Glutamatergic neuron (in vitro differentiated cells): ENCODE data around the gene UNC79. TPM values are rescaled to one million over a fixed set of nuclear protein-coding genes. Genes with fewer than 3 reads are reported as not detected.

ENCODE experiments used
- DNase-seq: peaks from one replicate; pipeline ENCODE4 v3.0.0; 2022
- H3K27ac Mint-ChIP-seq: one replicate; pipeline ENCODE4 v1.8.0; 2020; ENCODE audit warnings: mild to moderate bottlenecking, mixed read lengths, inconsistent platforms; ENCODE audit not compliant: unreplicated experiment
- H3K27me3 Mint-ChIP-seq: one replicate; pipeline ENCODE4 v1.8.0; 2020; ENCODE audit warnings: mild to moderate bottlenecking, moderate library complexity, mixed read lengths, inconsistent platforms; ENCODE audit not compliant: unreplicated experiment
- H3K36me3 Mint-ChIP-seq: one replicate; pipeline ENCODE4 v1.8.0; 2020; ENCODE audit warnings: mild to moderate bottlenecking, mixed read lengths, inconsistent platforms; ENCODE audit not compliant: unreplicated experiment
- H3K4me1 Mint-ChIP-seq: one replicate; pipeline ENCODE4 v1.8.0; 2020; ENCODE audit warnings: mild to moderate bottlenecking, low read depth, mixed read lengths, inconsistent platforms; ENCODE audit not compliant: unreplicated experiment
- H3K4me3 Mint-ChIP-seq: one replicate; pipeline ENCODE4 v1.8.0; 2020; ENCODE audit warnings: mild to moderate bottlenecking, mixed read lengths, inconsistent platforms; ENCODE audit not compliant: unreplicated experiment
- H3K9me3 Mint-ChIP-seq: one replicate; pipeline ENCODE4 v1.8.0; 2020; ENCODE audit warnings: mild to moderate bottlenecking, moderate library complexity, mixed read lengths, inconsistent platforms; ENCODE audit not compliant: unreplicated experiment
- total RNA-seq: library from RNA; stranded (reverse); fragmentation: NEBNext Ultra II Directional; extraction: Animal tissue kit (Norgen Biotek cat#: 25700); gene quantifications from one replicate; pipeline ENCODE4 v1.2.1, GENCODE V29; 2021; ENCODE audit not compliant: unreplicated experiment
- TF ChIP-seq, protein P1 (sequence below): fragments of 200-600 bp; sonication (generic); IDR thresholded peaks from one replicate; pipeline ENCODE4 v1.5.0; 2021; ENCODE audit not compliant: partially characterized antibody, unreplicated experiment

UNC79 gene
- total RNA-seq, 1 donor from 2014 or later, result 29.5 TPM

- no peaks in the 10 kb centered on the region for H3K4me1 Mint-ChIP-seq
- DNase-seq, result no peak
- peaks cover 19% of the 10 kb centered on the region for H3K36me3 Mint-ChIP-seq
- no peak overlapping the region for H3K27ac Mint-ChIP-seq
- no peaks in the 10 kb centered on the region for H3K9me3 Mint-ChIP-seq
- TF ChIP-seq, protein P1, sequence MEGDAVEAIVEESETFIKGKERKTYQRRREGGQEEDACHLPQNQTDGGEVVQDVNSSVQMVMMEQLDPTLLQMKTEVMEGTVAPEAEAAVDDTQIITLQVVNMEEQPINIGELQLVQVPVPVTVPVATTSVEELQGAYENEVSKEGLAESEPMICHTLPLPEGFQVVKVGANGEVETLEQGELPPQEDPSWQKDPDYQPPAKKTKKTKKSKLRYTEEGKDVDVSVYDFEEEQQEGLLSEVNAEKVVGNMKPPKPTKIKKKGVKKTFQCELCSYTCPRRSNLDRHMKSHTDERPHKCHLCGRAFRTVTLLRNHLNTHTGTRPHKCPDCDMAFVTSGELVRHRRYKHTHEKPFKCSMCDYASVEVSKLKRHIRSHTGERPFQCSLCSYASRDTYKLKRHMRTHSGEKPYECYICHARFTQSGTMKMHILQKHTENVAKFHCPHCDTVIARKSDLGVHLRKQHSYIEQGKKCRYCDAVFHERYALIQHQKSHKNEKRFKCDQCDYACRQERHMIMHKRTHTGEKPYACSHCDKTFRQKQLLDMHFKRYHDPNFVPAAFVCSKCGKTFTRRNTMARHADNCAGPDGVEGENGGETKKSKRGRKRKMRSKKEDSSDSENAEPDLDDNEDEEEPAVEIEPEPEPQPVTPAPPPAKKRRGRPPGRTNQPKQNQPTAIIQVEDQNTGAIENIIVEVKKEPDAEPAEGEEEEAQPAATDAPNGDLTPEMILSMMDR, result no peak
- H3K27me3 Mint-ChIP-seq, result peaks cover 1% of the 10 kb centered on the region
- H3K4me3 Mint-ChIP-seq, result no peak overlapping the region
These were observed 212.9 kb downstream of the UNC79 start for GRCh38 chr14:93643676-93644075.

DNA sequence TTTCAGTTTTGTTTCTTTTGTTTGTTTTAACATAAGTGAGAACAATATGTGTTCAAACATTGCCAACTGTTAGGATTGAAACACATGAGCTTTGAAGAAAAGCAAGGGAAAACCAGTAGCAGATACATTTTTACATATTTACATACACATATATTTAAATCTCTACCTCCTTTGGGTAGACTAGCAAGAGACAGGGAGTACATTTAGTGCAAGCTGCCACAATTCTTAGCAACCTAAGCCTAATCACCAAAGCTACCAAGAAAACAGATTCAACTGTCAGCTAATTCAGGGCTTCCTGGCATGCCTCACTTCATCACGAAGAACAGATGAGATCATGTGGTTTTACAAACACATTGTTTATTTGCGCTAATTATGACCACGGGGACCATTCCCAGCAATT is 214.5 kb downstream of the UNC79 start:
- Mint-ChIP-seq H3K27ac (no peak overlapping the region), H3K36me3 (peaks cover 19% of the 10 kb centered on the region), H3K4me3 (no peak overlapping the region), H3K4me1 (no peaks in the 10 kb centered on the region), H3K9me3 (no peaks in the 10 kb centered on the region), H3K27me3 (peaks cover 1% of the 10 kb centered on the region)
- no peak for DNase-seq
- TF ChIP-seq, protein P1, result no peak

DNA sequence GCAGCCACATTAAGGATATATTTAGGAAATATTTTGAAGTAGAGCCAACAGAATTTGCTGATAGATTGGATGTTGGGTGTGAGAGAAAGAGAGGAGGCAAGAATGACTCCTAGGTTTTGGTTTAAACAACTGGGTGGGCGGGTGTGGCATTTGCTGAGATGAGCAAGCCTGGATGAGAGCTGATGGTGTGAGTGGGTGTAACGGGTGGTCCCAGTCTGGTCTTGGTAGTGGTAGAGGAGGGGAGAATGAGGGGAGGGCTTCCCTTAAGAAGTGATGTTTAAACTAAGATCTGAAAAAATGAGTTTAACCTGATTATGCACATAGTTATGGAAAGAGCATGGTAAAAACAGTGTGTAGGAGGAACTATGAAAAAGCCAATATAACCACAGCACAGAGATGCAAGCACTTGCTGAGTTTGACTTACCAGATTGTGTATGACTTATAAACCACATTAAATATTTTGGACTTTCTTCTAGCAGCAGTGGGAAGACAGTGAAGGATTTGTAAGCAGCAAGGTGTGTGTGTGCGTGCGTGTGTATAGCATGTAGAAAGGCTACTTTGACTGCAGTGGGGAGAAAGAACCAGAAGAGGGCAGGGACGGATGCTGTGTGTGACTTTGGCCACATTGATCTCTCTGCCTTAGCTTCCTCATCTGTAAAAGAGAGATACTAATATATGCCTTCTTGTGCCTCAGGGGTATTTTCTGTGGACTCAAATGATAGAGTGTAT is 217.9 kb downstream of the UNC79 start:
- DNase-seq, result no peak
- TF ChIP-seq, protein P1, result peak; percentile 35
- H3K4me1 Mint-ChIP-seq, result no peaks in the 10 kb centered on the region
- peaks cover 1% of the 10 kb centered on the region for H3K27me3 Mint-ChIP-seq
- no peaks in the 10 kb centered on the region for H3K36me3 Mint-ChIP-seq
- H3K9me3 Mint-ChIP-seq, result no peaks in the 10 kb centered on the region
- no peak overlapping the region for H3K27ac Mint-ChIP-seq
- no peak overlapping the region for H3K4me3 Mint-ChIP-seq

DNA sequence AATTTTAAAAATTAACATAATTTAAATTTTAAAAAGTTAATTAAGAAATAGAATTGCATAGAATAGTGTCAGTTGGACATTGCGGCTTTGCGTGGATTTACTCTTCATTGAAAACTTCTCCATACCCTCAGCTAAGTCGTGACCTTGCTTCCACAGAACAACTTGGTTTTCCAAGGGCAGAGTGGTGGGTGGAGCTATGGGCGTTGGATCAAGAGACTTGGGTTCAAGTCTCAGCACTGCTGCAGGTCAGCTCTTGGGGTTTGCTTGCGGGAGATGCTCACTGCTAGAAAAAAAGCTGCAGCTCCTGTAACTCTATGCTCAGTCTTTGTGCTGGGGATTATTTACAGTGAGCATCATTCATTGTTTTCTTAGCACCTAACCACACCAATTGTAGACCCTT is 223.9 kb downstream of the UNC79 start:
- Mint-ChIP-seq H3K36me3 (no peaks in the 10 kb centered on the region), H3K27me3 (no peaks in the 10 kb centered on the region), H3K9me3 (peaks cover 2% of the 10 kb centered on the region), H3K4me3 (no peak overlapping the region), H3K27ac (no peak overlapping the region), H3K4me1 (peaks cover 5% of the 10 kb centered on the region)
- TF ChIP-seq, protein P1, result no peak
- no peak for DNase-seq

GRCh38 chr14:93655078-93655750 is 224.5 kb downstream of the UNC79 start:
- Mint-ChIP-seq H3K27me3 (no peaks in the 10 kb centered on the region), H3K4me1 (peaks cover 5% of the 10 kb centered on the region), H3K9me3 (peaks cover 2% of the 10 kb centered on the region), H3K27ac (no peak overlapping the region), H3K36me3 (no peaks in the 10 kb centered on the region), H3K4me3 (no peak overlapping the region)
- no peak for DNase-seq
- TF ChIP-seq, protein P1, result peak; percentile 89
